A549 (cell line): ENCODE data around the gene CD7. TPM values are rescaled to one million over a fixed set of nuclear protein-coding genes. Genes with fewer than 3 reads are reported as not detected.

Source experiments
- ATAC-seq, 2 experiments: fragments of 200-7000 bp in 1 of 2; fragments of >200 bp in 1 of 2; cut with Nextera tagmentation in 1 of 2; cut with Tn5 transposase in 1 of 2; 3 replicates each; pipeline versions ENCODE4 v1.8.0 to v1.9.1; 2018 to 2020; ENCODE audit warnings: mild to moderate bottlenecking in 1 of 2, moderate library complexity in 1 of 2
- CTCF ChIA-PET: fragments of 300-600 bp; sonication (Branson Sonifier 250); formaldehyde crosslinking; extraction: SDS; loops from one replicate; lab custom pipeline; 2021; ENCODE audit warnings: antibody characterized with exemption, inconsistent platforms; lab: Yijun Ruan, JAX
- POLR2A ChIA-PET: fragments of 350-600 bp; formaldehyde crosslinking; extraction: SDS; loops from one replicate; lab custom pipeline; 2021; ENCODE audit warnings: antibody characterized with exemption, inconsistent platforms; lab: Yijun Ruan, JAX
- DNase-seq, 2 experiments: peaks; one replicate each; pipeline versions ENCODE4 v3.0.0 to v3.0.0-alpha.2; 2011 to 2016; ENCODE audit warnings: low read depth in 1 of 2, low spot score in 1 of 2
- FAIRE-seq: peaks from 2 replicates; lab custom pipeline; 2011; peaks lifted over from hg19 to GRCh38; lab: Jason Lieb, UNC
- H3K27ac ChIP-seq, 2 experiments: fragments of >200 bp; sonication (Bioruptor Twin); formaldehyde crosslinking; 3 replicates each; pipeline ENCODE4 v1.5.1; 2016 to 2017
- H3K4me1 ChIP-seq: fragments of >200 bp; sonication (Bioruptor Twin); formaldehyde crosslinking; 3 replicates; pipeline ENCODE4 v1.6.1; 2016
- H3K4me2 ChIP-seq: fragments of >200 bp; sonication (Bioruptor Twin); formaldehyde crosslinking; 3 replicates; pipeline ENCODE4 v1.6.1; 2016
- H3K4me3 ChIP-seq: fragments of >200 bp; sonication (Bioruptor Twin); formaldehyde crosslinking; 3 replicates; pipeline ENCODE4 v1.5.1; 2016
- H3K9me3 ChIP-seq: fragments of >200 bp; sonication (Bioruptor Twin); formaldehyde crosslinking; 3 replicates; pipeline ENCODE4 v1.6.1; 2016
- E2F6 ChIP-seq: IDR thresholded peaks from 2 replicates; pipeline ENCODE4 v1.6.1; 2012; ENCODE audit warnings: low read depth, borderline replicate concordance
- EHF ChIP-seq: fragments of 250-450 bp; sonication (Bioruptor Pico); IDR thresholded peaks from 2 replicates; pipeline ENCODE4 v1.5.0; 2020; ENCODE audit warnings: mild to moderate bottlenecking
- EHMT2 ChIP-seq: fragments of 200-600 bp; sonication (generic); IDR thresholded peaks from 2 replicates; pipeline ENCODE4 v1.6.1; 2016; ENCODE audit warnings: antibody characterized with exemption, low read depth, mild to moderate bottlenecking, moderate library complexity
- EP300 ChIP-seq, 2 experiments: fragments of >200 bp; sonication (Bioruptor Twin); formaldehyde crosslinking; IDR thresholded peaks; 2 replicates in 1 of 2; 3 replicates in 1 of 2; pipeline ENCODE4 v1.6.1; 2016 to 2017
- FOXS1 ChIP-seq: fragments of 250-450 bp; sonication (Bioruptor Pico); IDR thresholded peaks from 2 replicates; pipeline ENCODE4 v1.5.0; 2020; ENCODE audit warnings: mild to moderate bottlenecking, moderate library complexity
- HES2 ChIP-seq: fragments of >200 bp; sonication (Bioruptor Twin); formaldehyde crosslinking; IDR thresholded peaks from 2 replicates; pipeline ENCODE4 v1.6.1; 2016
- HEYL ChIP-seq: fragments of 250-450 bp; sonication (Bioruptor Pico); IDR thresholded peaks from 2 replicates; pipeline ENCODE4 v1.8.0; 2021; ENCODE audit warnings: mild to moderate bottlenecking, moderate library complexity
- HOXB13 ChIP-seq: fragments of 250-450 bp; sonication (Bioruptor Pico); IDR thresholded peaks from 2 replicates; pipeline ENCODE4 v1.5.0; 2020; ENCODE audit warnings: low read depth, mild to moderate bottlenecking, moderate library complexity
- NFE2L2 ChIP-seq: fragments of 150-350 bp; conservative IDR thresholded peaks from 2 replicates; pipeline ENCODE4 v1.6.1; 2014; ENCODE audit warnings: low read length
- PHF8 ChIP-seq: fragments of 200-600 bp; sonication (generic); IDR thresholded peaks from 2 replicates; pipeline ENCODE4 v1.6.1; 2016; ENCODE audit warnings: low read depth, mild to moderate bottlenecking, antibody characterized with exemption, moderate library complexity, borderline replicate concordance
- POLR2AphosphoS2 ChIP-seq: conservative IDR thresholded peaks from 2 replicates; pipeline ENCODE4 v1.6.1; 2012; ENCODE audit warnings: low read length, improper control_type of control experiment, inconsistent platforms
- RAD21 ChIP-seq, 2 experiments: fragments of >200 bp in 1 of 2; sonication (Bioruptor Twin) in 1 of 2; formaldehyde crosslinking in 1 of 2; IDR thresholded peaks in 1 of 2; conservative IDR thresholded peaks in 1 of 2; 2 replicates in 1 of 2; 3 replicates in 1 of 2; pipeline ENCODE4 v1.6.1; 2012 to 2018; ENCODE audit warnings: inconsistent platforms in 1 of 2
- RCOR1 ChIP-seq: fragments of 150-350 bp; IDR thresholded peaks from 2 replicates; pipeline ENCODE4 v1.6.1; 2014; ENCODE audit warnings: antibody characterized with exemption, low read length, low read depth
- RFX5 ChIP-seq: fragments of 450-650 bp; IDR thresholded peaks from 2 replicates; pipeline ENCODE4 v1.7.1; 2014; ENCODE audit warnings: antibody characterized with exemption, mild to moderate bottlenecking, moderate library complexity
- SMC3 ChIP-seq: fragments of >200 bp; sonication (Bioruptor Twin); formaldehyde crosslinking; IDR thresholded peaks from 3 replicates; pipeline ENCODE4 v1.6.1; 2018; ENCODE audit warnings: inconsistent platforms
- TFCP2L1 ChIP-seq: fragments of 250-450 bp; sonication (Bioruptor Pico); IDR thresholded peaks from 2 replicates; pipeline ENCODE4 v1.5.0; 2021; ENCODE audit warnings: mild to moderate bottlenecking
- TP53 ChIP-seq: fragments of 250-450 bp; sonication (Bioruptor Pico); IDR thresholded peaks from 2 replicates; pipeline ENCODE4 v1.5.0; 2021; ENCODE audit warnings: mild to moderate bottlenecking, moderate library complexity
- USF2 ChIP-seq: fragments of 450-650 bp; IDR thresholded peaks from 2 replicates; pipeline ENCODE4 v1.6.1; 2014; ENCODE audit warnings: antibody characterized with exemption
- ZC3H11A ChIP-seq: fragments of 450-650 bp; IDR thresholded peaks from 2 replicates; pipeline ENCODE4 v1.6.1; 2014; ENCODE audit warnings: antibody characterized with exemption, mild to moderate bottlenecking
- ZFP36 ChIP-seq: fragments of 450-650 bp; IDR thresholded peaks from 2 replicates; pipeline ENCODE4 v1.6.1; 2014; ENCODE audit warnings: borderline replicate concordance; ENCODE audit not compliant: partially characterized antibody
- WGBS: methylation state at CpG from one replicate; pipeline ENCODE4 v1.1.6; 2017; ENCODE audit errors: missing lambda C conversion rate; 5-methylcytosine and 5-hydroxymethylcytosine counted together
- polyA plus RNA-seq, 4 experiments: library from polyadenylated mRNA; depleted of rRNA in 3 of 4; stranded (reverse); fragments of >200 nt; fragmentation: RNase III in 1 of 4; extraction: RNeasy Plus Mini Kit Qiagen cat#74134 plus additional on column Dnase treatment in 1 of 4; gene quantifications; 2 replicates in 3 of 4; 3 replicates in 1 of 4; pipeline ENCODE4 v1.2.3, GENCODE V29; 2011 to 2017

The CD7 gene
- polyA plus RNA-seq, 2 of the 4 experiments (the other 2 are of a cell fraction), result not detected

GRCh38 chr17:82316651-82317393 is 586 bp downstream of the CD7 start:
- Histone ChIP-seq H3K4me1 (peaks cover 12% of the 10 kb centered on the region; the same call in 2 of the 3 replicates), H3K27ac (peak overlapping the region in 1 of 2 experiments; percentile 20; a peak in 1 of 6 replicates), H3K4me2 (no peak overlapping the region), H3K4me3 (no peak overlapping the region), H3K9me3 (no peaks in the 10 kb centered on the region)
- no peak for TF ChIP-seq PHF8
- TF ChIP-seq SMC3, result no peak
- TF ChIP-seq USF2, result no peak
- no peak for TF ChIP-seq ZFP36
- no peak for TF ChIP-seq RAD21 (conservative IDR thresholded peaks at IDR 0.05 in 1 of 2, IDR thresholded peaks at IDR 0.05 in 1 of 2)
- TF ChIP-seq RFX5, result no peak
- TF ChIP-seq EP300 (IDR thresholded peaks at IDR 0.05), result no peak
- no peak for TF ChIP-seq TFCP2L1 (CRISPR knock-in tag)
- TF ChIP-seq HEYL (CRISPR knock-in tag), result no peak
- no peak for TF ChIP-seq EHF (CRISPR knock-in tag)
- TF ChIP-seq ZC3H11A, result no peak
- no peak for TF ChIP-seq FOXS1 (CRISPR knock-in tag)
- FAIRE-seq (no peak), ATAC-seq (no peak), DNase-seq (no peak)
- POLR2A ChIA-PET, result interaction anchor here (1.0 kb wide), 1 partner anchor 24 kb away, joined by 3 read pairs; no protein-coding TSS in a partner anchor
- CTCF ChIA-PET, result interaction anchor here (0.5 to 2.4 kb wide), 8 partner anchors 10 to 98 kb away, joined by 3 to 41 read pairs (median 3); no protein-coding TSS in a partner anchor
- 88% methylated on average over 29 of the region's 29 CpGs for WGBS

GRCh38 chr17:82315703-82316358 is 1.6 kb downstream of the CD7 start:
- CTCF ChIA-PET, result interaction anchor here (0.9 to 7.5 kb wide), 3 partner anchors 11 to 16 kb away, joined by 3 to 88 read pairs (median 41); no protein-coding TSS in a partner anchor
- peak overlapping the region in 1 of 2 experiments; percentile 2; a peak in 1 of 6 replicates for H3K27ac ChIP-seq
- ATAC-seq (peak in 1 of 2 experiments; percentile 14; a peak in 2 of 6 replicates), FAIRE-seq (no peak), DNase-seq (no peak)
- WGBS, result 84% methylated on average over 29 of the region's 36 CpGs
- no peak for TF ChIP-seq NFE2L2
- no peak for TF ChIP-seq RAD21 (conservative IDR thresholded peaks at IDR 0.05 in 1 of 2, IDR thresholded peaks at IDR 0.05 in 1 of 2)
- no peak for TF ChIP-seq POLR2AphosphoS2
- no peak for TF ChIP-seq FOXS1 (CRISPR knock-in tag)
- no peak for TF ChIP-seq HOXB13 (CRISPR knock-in tag)
- no peak for TF ChIP-seq E2F6
- TF ChIP-seq EP300 (IDR thresholded peaks at IDR 0.05), result no peak
- TF ChIP-seq HES2, result no peak
- no peak for TF ChIP-seq RCOR1
- no peak for TF ChIP-seq TP53 (CRISPR knock-in tag)
- TF ChIP-seq ZFP36, result no peak
- TF ChIP-seq HEYL (CRISPR knock-in tag), result no peak
- no peak for TF ChIP-seq EHMT2
- TF ChIP-seq TFCP2L1 (CRISPR knock-in tag), result no peak
- peaks cover 3% of the 10 kb centered on the region; the same call in 2 of the 3 replicates for H3K4me1 ChIP-seq
- H3K4me2 ChIP-seq, result no peak overlapping the region
- H3K4me3 ChIP-seq, result no peak overlapping the region
- POLR2A ChIA-PET, result no interaction called here
- no peaks in the 10 kb centered on the region for H3K9me3 ChIP-seq
